Fibroblast of upper back skin (primary cell): ENCODE data around the gene ILDR2.
"Not testable (repeated sequence)": the region's sequence is repeated elsewhere in the genome, so short reads cannot be mapped to it uniquely, and the experiment has no call there.

ENCODE experiments used
- DNase-seq: peaks from one replicate; pipeline ENCODE4 v3.0.0-alpha.2; 2013

The ILDR2 gene

DNA sequence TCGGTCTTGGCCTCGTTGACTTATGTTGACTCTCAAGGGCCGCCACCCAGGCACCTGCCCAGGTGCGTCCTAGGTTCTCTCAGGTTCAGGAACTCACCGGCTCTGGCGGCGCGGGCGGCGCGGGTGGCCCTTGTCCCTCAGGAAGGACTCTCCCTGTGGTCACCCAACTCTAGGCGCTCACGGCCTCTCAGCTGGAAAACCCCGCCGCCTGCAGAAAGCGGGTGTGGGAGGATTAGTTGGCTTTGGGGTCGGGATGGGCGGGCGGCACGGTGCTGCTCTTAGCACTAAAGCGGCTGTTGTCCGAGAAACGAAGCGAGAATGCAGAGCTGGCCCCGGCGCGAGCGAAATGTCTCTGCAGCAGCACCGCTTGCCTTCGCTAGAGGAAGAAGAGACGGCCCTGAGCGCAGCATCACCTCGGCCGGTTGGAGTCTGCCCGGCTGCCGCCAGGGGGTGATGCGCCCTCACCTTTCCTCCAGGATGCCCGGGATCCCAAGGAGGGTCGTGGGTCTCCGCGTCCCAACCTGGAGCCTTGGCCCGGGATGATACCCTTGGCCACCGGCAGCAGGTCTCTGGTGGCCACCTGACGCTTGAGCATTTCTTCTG, 91.2 kb downstream of the ILDR2 start:
- DNase-seq, result peak; percentile 25

DNA sequence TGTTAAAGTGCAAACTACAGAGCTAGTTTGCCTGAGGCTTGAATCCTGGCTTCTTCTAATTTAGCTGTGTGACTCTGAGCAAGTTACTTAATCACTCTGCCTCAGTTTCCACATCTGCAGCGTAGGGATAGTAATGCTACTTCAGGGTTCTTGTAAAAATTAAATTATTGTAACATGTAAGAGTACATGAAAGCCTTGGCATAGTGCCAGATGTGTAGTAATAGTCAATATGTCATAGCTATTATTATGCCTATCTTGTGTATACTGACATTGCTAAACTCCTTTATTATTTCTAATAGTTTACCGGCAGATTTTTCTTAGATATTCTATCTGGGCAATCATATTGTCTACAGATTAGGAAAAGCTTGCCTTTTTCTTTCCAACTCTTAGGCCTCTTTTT, 92.4 kb downstream of the ILDR2 start:
- DNase-seq, result no peak

DNA sequence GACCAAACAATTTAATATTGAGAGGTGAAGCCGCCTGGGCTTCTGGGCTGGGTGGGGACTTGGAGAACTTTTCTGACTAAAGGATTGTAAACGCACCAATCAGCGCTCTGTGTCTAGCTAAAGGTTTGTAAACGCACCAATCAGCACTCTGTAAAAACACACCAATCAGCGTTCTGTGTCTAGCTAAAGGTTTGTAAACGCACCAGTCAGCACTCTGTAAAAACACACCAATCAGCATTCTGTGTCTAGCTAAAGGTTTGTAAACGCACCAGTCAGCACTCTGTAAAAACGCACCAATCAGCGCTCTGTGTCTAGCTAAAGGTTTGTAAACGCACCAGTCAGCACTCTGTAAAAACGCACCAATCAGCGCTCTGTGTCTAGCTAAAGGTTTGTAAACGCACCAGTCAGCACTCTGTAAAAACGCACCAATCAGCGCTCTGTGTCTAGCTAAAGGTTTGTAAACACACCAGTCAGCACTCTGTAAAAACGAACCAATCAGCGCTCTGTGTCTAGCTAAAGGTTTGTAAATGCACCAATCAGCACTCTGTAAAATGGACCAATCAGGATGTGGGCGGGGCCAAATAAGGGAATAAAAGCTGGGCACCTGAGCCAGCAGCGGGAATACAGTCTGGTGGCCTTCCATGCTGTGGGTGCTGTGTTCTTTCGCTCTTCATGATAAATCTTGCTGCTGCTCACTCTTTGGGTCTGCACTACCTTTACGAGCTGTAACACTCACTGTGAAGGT, 97.0 kb downstream of the ILDR2 start:
- not testable (repeated sequence) for DNase-seq

DNA sequence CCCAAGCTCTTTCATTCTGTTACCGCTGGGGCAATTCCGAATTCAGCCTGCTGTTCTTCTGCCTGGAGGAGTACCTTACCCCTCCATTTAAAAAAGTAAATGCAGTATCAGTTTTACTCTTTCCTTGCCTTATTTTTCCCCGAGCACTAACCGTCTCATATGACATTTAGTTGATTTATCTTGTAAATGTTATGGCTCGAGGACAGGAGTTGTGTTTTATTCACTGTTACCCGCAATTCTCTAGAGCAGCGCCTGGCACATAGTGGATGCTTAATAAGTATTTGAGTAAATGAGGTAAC, 98.9 kb downstream of the ILDR2 start:
- no peak for DNase-seq

DNA sequence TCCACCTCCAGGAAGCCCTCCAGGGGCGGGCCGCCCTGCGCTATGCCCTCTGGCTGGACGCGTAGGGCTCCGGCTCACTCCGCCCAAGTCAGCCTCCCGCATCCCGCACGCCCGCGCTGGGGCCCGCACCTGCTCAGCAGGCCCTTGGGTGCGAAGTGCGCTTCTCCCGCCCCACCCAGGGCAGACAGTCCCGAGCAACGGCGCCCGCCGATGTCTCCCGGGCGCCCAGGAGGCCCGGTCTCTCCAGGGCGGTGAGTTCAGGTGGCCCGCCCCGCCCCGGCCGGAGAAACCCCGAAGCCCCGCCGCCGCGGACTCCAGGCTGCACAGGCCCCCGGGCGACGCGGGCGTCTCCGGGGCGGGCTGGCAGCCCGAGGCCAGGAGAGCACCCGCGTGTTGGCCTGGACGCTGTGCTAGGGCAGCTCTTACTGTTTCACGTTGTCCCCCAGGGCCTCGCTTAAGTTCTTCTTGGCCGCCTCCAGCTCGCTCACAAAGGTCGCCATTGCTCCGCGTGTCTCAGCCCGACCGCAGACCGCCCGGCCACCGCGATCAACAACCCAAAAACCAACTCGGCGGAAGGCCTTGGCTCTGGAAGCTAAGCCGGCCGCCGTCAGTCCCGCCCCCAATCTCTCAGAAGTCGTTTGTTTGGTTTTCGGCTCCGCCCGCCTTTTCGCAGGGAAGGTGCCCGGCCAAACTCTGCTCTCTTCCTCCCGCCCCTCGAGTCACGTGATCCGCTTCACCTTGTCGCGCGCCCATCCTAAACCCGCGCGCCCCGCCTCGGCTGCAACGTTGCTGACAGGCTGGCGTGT, 99.4 kb downstream of the ILDR2 start, which contains the start of gene TADA1:
TSS of gene TADA1 (minus strand) at position 531 of the 806 bp plus-strand sequence. CDS start at position 500, 31 bp downstream.
- peak; percentile 98 for DNase-seq

DNA sequence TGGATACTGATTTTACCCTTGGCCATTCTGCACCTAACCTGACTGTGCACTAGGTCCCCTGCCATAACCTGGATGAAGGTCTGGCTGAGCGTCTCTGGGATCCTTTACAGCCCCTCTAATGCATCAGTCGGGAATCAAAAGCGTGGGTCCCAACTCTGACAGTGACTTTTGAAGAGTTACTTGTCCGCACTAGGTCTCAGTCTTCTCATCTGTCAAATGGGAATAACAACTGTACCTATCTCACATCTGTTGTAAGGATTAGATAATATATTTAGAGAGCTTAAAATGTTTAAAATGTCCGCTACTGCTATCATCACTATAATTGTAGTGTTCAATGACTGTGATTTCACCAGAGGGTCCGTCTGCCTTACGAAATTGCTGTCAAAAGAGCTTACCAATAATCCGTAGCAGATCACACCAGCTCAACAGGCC, 100.0 kb downstream of the ILDR2 start:
- no peak for DNase-seq

DNA sequence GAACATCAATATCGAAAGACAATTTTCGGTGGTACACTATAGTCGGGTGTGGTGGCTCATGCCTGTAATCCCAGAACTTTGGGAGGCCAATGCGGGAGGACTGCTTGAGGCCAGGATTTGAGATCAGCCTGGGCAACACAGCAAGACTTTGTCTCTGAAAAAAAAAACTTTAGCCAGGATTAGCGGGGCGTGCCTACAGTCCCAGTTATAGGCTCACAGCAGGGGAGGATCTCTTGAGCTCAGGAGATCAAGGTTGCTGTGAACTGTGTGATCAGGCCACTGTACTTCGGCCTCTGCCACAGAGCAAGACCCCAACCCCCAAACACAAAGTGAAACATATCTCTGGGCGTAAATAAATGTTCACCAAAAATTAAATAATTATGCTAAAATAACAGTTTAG, 100.9 kb downstream of the ILDR2 start:
- DNase-seq, result no peak

DNA sequence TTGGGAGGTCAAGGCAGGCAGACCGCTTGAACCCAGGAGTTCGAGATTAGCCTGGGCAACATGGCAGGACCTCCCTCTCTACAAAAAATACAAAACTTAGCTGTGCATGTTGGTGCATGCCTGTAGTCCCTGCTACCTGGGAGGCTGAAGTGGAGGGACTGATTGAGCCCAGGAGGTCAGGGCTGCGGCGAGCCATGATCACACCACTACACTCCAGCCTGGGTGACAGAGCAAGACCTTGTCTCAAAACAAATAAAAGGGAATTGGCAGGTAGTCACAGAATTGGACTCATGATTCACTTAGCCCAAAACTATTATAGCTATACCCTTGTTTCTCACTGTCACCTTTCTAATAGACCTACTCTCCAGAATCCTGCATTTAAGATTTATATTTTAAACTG, 104.8 kb downstream of the ILDR2 start:
- no peak for DNase-seq

DNA sequence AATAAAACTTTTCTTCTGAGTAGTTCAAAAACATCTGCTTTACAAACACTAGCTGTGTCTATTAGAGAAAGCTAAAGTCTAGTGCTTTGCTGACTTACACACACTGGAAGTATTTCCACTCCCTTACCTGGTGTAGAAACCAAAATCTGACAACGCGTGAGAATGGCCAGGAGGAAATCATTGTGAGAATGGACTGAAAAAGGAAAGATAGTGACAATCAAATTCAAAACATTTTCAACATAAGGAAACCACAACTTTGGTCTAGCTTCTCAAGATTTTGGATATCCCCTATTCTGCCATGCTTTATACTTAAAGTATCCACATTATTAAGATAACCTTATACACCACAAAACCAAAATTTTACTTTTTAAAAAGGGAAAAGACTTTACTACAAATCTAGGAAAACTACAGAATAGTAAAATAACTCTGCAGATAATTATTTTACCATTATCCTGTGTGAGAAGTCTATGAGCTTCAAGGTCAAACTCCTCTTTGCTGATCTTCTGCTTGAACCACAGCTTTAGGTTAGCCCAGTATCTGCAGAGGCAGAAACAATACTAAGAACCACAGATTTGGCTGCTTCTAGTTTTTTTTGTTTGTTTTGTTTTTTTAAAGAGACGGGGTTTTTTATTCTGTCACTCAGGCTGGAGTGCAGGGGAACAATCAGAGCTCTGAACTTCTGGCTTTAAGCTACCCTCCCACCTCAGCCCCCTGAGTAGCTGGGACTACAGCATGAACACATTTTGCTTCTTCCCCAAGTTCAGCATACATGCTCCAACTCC, 105.8 kb downstream of the ILDR2 start:
- DNase-seq, result no peak

DNA sequence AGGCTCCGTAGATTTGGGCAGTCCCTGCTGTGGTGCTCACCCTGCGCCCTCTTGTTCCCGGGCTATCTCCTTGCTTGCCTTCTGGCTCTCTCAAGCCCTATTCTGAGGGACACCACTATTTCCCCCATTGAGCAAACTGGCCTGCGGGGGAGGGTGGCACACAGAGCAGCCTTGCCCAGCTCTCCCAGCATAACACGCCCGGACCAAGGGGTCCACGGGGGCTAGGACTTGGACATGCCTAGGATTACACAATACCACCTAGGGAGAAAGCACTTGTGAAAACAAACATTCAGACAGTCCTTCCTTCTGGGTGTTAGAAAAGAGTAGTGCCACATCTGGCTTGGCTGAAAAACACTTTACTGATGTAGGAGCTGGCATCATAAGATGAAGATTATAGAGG, 106.7 kb downstream of the ILDR2 start:
- no peak for DNase-seq

DNA sequence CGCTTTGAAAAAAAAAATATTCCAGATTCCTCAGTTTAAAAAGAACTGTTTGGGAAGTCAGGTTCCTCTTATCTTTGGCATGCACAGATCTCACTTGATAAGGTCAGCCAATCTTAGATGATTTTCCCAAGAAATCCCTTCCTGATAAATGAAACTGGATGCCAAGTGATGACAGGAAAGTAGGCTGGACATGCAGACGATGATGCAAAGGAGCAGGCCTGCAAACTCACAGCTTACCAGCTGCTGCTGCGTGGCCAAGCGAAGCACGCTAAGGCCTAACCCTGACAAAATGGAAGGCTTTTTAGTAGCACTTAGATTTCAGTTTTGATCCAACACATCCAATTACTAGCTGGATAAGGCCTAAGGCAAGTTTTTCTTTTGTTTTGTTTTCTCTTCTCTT, 109.4 kb downstream of the ILDR2 start:
- peak; percentile 27 for DNase-seq

DNA sequence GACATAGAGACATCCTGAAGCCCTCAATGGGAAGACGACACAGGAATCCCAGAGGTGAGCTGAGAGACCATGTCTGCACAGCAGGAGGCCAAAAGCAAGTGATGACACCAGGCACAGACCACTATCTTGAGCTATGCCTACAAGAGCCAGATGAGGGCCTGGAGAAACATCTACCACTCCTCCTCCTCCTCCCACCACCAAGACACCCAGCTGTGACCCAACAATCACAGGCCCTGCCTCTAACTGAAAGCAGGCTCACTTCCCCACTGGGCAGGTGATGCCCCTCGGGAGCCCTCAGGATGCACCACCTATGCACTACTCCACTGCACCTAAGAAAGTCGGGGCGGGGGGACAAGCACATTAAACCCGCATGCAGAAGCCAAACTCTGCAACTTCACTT, 115.7 kb downstream of the ILDR2 start:
- no peak for DNase-seq

DNA sequence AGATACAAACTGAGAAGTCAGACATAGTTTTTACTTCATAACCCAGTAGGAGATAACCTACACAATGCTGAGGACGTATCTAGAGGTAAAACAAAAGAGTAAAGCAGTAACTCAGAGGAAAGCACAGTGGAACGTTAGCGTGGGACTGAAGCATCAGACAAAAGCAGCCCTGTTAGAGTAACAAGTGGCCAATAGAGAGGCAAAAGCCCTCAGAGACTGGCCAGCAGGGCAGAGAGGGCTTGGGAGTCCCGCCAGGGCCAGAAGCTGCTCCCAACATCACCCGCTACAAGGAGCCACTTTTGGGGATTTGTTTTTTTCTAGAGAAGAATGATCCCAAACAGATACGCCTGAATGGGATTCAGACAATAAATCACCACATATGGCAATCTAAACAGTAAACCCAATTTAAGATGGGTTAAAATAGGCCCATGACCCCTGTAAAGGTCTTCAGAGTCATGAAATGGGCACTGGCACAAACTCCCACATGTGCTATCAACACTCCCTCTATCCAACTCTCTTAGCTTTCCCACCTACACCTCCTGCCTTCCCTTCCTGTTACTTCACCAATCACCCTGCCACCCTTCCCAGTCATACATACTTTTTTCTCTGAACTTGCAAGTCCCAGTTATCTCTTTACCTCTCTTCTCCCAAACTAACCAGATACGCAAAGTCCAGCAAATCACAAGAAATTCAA, 116.5 kb downstream of the ILDR2 start:
- no peak for DNase-seq
